ENCODE measurements around the gene SNRNP27.

The SNRNP27 gene

DNA sequence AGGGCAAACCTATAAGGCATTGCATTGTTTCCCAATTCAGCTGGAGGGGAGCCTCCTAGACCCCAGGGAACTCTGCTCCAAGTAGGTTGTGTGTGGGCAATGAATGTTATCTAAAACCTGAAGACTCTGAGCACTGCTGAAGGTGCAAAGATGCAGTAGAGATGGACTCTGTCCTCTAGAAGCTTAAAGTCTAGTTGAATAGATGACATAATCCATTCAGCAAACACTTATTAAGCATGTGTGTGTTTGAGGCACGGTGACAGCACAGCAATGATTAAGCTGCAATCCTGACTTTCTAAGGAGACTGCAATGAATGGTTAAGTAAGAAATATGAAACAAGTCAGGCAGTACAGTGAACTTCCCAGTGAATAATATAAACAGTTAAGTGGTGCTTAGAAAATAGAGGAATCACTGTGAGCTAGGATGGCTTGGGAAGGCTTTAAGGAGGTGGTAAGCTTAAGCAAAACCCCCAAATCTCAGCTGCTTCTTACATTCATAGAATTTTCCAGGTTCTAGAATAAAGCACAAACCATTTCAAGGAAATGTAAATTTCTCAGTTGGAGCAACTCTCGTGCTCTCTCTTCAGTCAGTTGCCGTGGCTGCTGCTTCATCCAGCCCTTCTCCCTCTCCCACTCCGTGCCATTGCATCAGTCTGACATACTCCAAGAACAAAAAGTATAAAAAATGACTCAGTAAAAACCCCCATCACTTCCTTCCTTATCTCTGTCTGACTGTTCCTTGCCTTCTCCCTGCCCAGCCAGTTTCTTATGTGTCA, 40.3 kb downstream of the SNRNP27 start:
- no peak overlapping the region for H3K4me3 Mint-ChIP-seq
- no peaks in the 10 kb centered on the region for H3K27me3 Mint-ChIP-seq
- peak overlapping the region; percentile 34 for H3K27ac Mint-ChIP-seq
- peaks cover 32% of the 10 kb centered on the region for H3K36me3 Mint-ChIP-seq (ENCODE audit: low read depth)
- no peaks in the 10 kb centered on the region for H3K9me3 Mint-ChIP-seq
- peaks cover 28% of the 10 kb centered on the region for H3K4me1 Mint-ChIP-seq (ENCODE audit: low read depth)

DNA sequence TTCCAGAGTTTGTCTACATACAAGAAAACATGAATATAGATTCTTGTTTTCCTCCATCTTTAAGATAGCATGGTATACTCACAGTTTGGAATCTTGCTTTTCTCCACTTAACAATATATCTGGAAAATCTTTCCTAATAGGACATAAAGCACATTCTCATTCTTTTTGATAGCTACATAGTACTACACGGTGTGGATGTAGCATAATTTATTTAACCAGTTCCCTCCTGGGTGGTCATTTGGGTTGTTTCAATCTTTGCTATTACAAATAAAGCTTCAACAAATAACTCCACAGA, 40.8 kb downstream of the SNRNP27 start:
- H3K4me1 Mint-ChIP-seq (ENCODE audit: low read depth), result peaks cover 28% of the 10 kb centered on the region
- no peaks in the 10 kb centered on the region for H3K9me3 Mint-ChIP-seq
- no peaks in the 10 kb centered on the region for H3K27me3 Mint-ChIP-seq
- no peak overlapping the region for H3K4me3 Mint-ChIP-seq
- peaks cover 33% of the 10 kb centered on the region for H3K36me3 Mint-ChIP-seq (ENCODE audit: low read depth)
- peak overlapping the region; percentile 34 for H3K27ac Mint-ChIP-seq

DNA sequence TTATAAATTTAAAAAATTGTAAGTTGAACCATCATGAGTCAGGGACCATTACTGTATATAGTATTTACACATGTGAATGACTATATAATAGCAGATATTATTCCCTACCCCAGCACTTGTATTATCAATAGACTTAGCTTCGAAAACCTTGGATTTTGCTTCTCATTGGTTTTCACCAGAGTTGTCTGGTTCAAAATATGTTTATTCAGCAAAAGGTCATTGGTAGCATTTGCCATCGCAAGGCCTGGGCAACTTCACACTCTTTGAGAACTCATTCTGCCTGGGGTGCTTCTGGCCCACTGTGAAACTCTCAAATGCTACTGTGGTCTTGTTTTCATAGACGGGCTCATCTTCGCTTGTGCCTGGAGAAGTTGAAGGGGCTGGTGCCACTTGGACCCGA, 41.3 kb downstream of the SNRNP27 start:
- Mint-ChIP-seq H3K27me3 (no peaks in the 10 kb centered on the region), H3K9me3 (no peaks in the 10 kb centered on the region), H3K4me1 (ENCODE audit: low read depth) (peaks cover 28% of the 10 kb centered on the region), H3K36me3 (ENCODE audit: low read depth) (peaks cover 32% of the 10 kb centered on the region), H3K4me3 (no peak overlapping the region), H3K27ac (no peak overlapping the region)

DNA sequence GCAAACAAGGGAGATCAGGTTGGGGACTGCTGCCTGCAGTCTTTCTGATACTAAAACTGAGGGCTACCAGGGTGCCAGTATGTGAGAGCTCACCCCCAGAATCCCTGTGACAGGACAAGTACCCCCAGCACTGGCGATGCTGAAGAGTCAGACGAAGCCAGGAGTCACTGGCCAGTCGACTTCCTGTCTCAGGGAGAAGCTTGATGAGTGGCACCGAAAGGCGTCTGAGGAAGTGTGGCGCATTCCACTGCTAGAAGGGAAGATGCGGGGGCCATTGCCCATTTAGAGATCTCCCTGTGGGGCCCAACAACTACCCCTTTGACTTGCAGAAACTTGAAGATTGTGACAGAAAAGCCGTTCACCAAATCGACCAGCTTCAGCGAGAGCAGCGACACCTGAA, 43.1 kb downstream of the SNRNP27 start:
- peaks cover 40% of the 10 kb centered on the region for H3K36me3 Mint-ChIP-seq (ENCODE audit: low read depth)
- H3K4me1 Mint-ChIP-seq (ENCODE audit: low read depth), result peaks cover 24% of the 10 kb centered on the region
- H3K9me3 Mint-ChIP-seq, result no peaks in the 10 kb centered on the region
- no peak overlapping the region for H3K4me3 Mint-ChIP-seq
- no peak overlapping the region for H3K27ac Mint-ChIP-seq
- H3K27me3 Mint-ChIP-seq, result no peaks in the 10 kb centered on the region

DNA sequence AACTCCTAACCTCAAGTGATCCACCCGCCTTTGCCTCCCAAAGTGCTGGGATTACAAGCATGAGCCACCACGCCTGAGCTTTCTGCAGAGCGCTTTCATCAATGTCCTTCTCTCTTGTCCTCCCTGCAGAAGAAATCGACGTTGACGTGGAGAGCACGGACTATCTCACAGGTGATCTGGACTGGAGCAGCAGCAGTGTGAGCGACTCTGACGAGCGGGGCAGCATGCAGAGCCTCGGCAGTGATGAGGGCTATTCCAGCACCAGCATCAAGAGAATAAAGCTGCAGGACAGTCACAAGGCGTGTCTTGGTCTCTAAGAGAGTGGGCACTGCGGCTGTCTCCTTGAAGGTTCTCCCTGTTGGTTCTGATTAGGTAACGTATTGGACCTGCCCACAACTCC, 44.2 kb downstream of the SNRNP27 start:
- Mint-ChIP-seq H3K27ac (no peak overlapping the region), H3K4me3 (no peak overlapping the region), H3K27me3 (no peaks in the 10 kb centered on the region), H3K4me1 (ENCODE audit: low read depth) (peaks cover 16% of the 10 kb centered on the region), H3K9me3 (no peaks in the 10 kb centered on the region), H3K36me3 (ENCODE audit: low read depth) (peaks cover 42% of the 10 kb centered on the region)

DNA sequence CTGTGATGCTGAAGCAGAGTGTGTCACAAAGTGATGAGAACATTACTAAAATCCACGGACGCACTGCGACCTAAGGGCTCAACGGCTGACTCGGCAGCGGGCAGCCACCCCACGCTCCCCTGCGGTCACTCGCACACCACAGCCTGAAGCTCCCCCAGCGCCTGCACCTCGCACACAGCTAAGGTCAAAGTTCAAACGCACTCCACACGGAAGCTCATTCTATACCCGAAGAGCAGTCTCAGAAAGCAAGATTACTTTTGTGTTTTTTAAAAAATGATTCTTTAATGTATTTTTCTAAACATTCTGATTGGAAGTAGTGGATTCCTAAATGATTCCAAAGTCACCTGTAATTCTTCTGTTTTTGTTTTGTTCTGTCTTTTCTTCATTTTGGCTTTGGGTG, 46.0 kb downstream of the SNRNP27 start:
- Mint-ChIP-seq H3K36me3 (ENCODE audit: low read depth) (peaks cover 46% of the 10 kb centered on the region), H3K4me3 (no peak overlapping the region), H3K27me3 (no peaks in the 10 kb centered on the region), H3K9me3 (no peaks in the 10 kb centered on the region), H3K27ac (no peak overlapping the region), H3K4me1 (ENCODE audit: low read depth) (peaks cover 12% of the 10 kb centered on the region)

DNA sequence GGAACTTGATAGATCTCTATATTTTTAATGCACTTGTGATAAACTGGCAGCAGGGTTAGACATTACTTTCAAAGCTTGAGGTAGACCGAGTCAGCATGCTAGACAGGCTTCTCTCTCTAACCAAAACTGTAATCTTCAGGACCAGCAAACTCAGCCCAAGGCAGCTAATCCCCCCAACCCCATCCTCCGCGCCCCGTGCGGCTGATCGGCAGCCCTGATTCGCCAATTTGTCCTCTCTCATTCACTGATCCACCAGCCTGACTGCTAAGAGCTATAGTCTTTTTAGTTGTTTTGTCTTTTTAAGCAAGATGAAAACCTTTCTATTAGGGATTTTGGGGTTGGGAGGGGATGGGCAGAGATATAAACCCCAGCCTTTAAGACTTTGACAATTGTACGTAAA, 46.9 kb downstream of the SNRNP27 start:
- H3K9me3 Mint-ChIP-seq, result no peaks in the 10 kb centered on the region
- H3K27ac Mint-ChIP-seq, result no peak overlapping the region
- peaks cover 21% of the 10 kb centered on the region for H3K4me1 Mint-ChIP-seq (ENCODE audit: low read depth)
- H3K4me3 Mint-ChIP-seq, result no peak overlapping the region
- H3K27me3 Mint-ChIP-seq, result no peaks in the 10 kb centered on the region
- peaks cover 42% of the 10 kb centered on the region for H3K36me3 Mint-ChIP-seq (ENCODE audit: low read depth)

DNA sequence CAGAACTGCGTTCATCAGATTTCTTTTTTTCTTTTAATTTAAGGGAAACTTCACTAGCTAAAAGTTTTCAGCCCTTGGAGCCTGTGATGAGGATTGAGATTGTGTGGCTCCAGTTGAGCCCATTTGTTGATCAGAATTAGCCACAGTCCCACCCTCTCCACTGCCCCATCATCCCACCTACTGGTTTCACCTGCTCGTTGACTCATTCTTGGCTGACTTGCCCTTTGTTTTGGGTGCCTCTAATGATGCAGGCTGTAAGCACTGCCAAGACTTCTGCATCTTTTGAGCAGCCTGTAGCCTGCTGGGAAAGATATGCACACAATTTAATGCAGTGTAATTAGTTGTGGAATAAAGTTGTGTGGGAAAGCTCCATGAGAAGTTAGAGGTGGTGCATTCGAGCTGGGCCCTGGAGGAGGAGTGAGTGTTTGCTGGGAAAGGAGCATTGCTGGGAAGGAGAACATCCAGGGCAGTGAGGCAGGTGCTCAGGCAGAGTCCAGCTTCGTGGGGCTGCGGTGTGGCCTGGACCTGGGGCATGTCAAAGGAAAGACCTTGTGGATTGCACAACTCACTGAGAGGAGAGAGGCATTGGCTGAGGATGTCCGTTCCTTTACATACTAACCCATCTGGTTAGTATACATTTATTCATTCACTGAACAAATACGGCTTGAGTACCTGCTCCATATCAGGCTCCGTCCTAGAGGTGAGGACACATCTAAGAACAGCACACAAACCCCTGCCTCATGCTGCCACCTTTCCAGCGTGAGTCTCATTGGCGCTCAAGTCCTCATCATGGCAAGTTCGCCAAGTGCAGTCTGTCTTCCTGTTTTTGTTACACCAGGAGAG, 49.5 kb downstream of the SNRNP27 start:
- Mint-ChIP-seq H3K36me3 (ENCODE audit: low read depth) (peaks cover 31% of the 10 kb centered on the region), H3K4me1 (ENCODE audit: low read depth) (peaks cover 42% of the 10 kb centered on the region), H3K9me3 (no peaks in the 10 kb centered on the region), H3K27ac (no peak overlapping the region), H3K4me3 (no peak overlapping the region), H3K27me3 (no peaks in the 10 kb centered on the region)

DNA sequence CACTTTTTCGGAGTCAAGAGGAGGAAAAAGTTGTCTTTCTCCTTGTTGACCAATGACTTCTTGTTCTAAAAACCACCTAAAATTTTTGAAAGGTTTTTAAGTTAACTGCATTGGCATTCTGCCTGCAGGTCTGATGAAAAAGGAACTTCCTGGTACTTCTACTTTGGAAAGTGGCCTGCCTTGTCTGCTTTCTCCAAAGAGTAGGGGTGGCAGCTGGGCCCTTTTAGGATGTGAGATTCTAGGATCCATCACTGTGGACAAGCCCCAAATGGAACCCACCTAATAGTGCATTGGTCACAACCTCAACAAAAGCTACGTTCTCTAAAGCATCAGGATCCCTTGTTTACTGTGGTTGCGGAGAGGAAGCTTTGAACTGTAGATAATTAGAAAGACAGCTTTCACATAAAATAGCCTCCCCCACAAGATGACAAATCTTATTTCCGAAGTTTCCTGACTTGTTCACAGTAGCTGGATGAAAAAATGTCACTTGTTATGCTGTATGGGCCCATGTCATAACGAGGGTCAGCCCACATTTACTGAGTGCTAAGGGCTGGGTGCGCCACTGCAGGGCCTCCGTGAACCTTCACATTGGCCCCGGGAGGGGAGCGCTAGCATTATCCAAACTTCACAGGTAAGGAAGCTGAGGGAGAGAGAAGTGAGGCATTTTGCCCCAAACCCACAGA, 50.2 kb downstream of the SNRNP27 start:
- Mint-ChIP-seq H3K27ac (peak overlapping the region; percentile 9), H3K9me3 (no peaks in the 10 kb centered on the region), H3K4me3 (no peak overlapping the region), H3K36me3 (ENCODE audit: low read depth) (peaks cover 24% of the 10 kb centered on the region), H3K4me1 (ENCODE audit: low read depth) (peaks cover 42% of the 10 kb centered on the region), H3K27me3 (no peaks in the 10 kb centered on the region)

DNA sequence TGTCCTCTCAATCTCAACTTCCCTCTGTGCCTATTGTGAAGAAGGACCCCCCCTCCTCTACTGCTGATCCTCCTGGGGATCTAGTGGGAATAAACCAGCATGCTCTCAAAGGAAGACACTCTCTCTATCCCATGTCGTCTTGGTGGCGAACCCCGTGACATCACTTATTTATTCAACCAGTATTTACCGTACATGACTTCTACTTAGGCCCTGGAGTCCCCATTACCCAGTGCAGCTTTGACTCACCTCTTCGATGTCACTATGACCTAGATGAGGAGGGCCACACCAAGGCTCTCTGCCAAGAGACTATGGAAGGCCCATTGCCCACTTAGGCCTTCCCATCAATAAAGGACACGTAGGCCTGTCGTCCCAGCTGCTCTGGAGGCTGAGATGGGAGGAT, 51.0 kb downstream of the SNRNP27 start:
- Mint-ChIP-seq H3K4me1 (ENCODE audit: low read depth) (peaks cover 42% of the 10 kb centered on the region), H3K36me3 (ENCODE audit: low read depth) (peaks cover 17% of the 10 kb centered on the region), H3K4me3 (no peak overlapping the region), H3K27me3 (no peaks in the 10 kb centered on the region), H3K27ac (peak overlapping the region; percentile 9), H3K9me3 (no peaks in the 10 kb centered on the region)

DNA sequence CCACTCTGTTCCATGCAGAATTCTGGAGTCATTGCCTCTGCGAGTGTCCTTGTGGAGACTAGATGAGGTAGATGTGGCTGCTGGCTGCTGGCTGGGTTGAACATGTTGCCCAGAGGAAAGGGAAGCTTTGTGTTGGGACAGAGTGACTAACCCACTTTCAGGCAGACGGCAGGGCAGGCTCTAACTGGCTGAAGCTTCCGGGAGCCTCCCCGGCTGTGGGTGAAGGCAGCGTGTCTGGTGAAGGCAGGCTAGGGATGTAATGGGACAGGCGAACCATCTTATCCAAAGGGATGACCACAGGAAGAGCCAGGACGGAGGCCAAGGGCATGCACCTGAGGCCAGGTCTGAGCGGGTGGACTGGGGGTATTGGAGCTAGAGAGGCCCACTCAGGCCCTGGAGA, 51.7 kb downstream of the SNRNP27 start:
- Mint-ChIP-seq H3K27ac (peak overlapping the region; percentile 46), H3K4me3 (no peak overlapping the region), H3K9me3 (no peaks in the 10 kb centered on the region)

DNA sequence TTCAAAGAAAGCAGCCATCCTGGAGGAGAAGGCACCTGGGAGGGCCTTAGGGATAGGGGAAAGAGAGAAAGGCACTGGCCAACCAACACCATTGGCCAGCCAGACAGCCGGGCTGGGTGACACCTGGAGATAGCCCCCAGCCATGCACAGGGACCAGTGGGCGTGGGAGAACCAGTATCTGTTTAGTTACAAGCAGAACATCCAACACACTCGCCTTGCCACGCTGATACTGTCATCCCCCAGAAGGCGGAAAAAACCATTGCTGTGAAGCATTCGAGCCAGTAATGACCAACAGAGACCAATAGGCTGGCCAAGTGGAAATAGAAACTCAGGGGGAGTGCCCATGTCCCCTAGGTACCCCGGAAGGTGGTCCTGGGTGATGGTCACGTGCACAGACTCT, 52.2 kb downstream of the SNRNP27 start:
- no peak overlapping the region for H3K4me3 Mint-ChIP-seq
- H3K27me3 Mint-ChIP-seq, result no peaks in the 10 kb centered on the region
- H3K27ac Mint-ChIP-seq, result peak overlapping the region; percentile 46
- H3K36me3 Mint-ChIP-seq (ENCODE audit: low read depth), result peaks cover 9% of the 10 kb centered on the region
- peaks cover 42% of the 10 kb centered on the region for H3K4me1 Mint-ChIP-seq (ENCODE audit: low read depth)
- H3K9me3 Mint-ChIP-seq, result no peaks in the 10 kb centered on the region

More for the DNA sequence above, 51.7 kb downstream of the SNRNP27 start:
- H3K4me1 Mint-ChIP-seq (ENCODE audit: low read depth), result peaks cover 42% of the 10 kb centered on the region
- H3K27me3 Mint-ChIP-seq, result no peaks in the 10 kb centered on the region
- peaks cover 12% of the 10 kb centered on the region for H3K36me3 Mint-ChIP-seq (ENCODE audit: low read depth)

DNA sequence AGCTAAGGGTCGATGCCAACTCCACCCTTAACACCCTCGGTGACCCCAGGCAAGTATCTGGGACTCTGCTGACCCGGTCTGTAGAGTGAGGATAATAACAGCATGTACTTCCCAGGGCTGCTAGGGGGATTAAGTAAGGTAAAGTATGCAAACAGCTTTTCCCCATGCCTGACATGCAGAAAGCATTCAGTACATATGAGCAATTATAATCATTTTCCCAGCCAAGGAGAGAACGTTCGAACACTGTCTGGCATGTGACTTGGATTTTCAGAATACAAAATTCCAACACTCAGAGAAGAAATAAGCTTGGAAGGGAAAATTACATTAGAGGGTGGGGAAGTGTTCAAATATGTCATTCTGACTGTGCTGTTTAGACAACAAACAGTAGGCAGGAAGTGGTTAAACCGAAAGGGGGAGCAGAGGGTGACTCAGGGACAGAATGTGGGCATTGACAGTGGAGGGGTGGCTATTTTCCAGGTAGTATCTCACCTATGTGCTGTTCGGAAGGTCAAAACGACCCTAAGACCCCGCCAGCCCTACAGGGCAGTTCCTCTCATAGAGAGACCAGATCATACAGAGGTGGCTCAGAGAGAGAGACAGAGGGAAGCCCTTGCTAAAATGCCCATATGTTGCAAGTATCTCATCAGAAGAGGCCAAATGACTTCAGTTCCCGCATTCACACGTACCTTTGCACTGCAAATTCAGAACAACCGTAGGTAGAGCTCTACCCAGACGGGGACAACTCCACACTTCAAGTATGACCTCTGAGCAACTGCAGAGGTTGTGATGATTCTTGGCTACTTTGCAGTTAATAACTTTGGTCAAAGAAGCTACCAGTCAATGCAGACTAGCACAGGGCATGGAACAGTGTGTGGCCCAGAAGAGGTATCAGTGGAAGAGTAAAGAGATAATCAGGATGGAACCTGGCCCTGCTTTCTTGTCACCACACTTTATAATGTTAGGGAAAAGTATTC, 52.9 kb downstream of the SNRNP27 start:
- Mint-ChIP-seq H3K4me1 (ENCODE audit: low read depth) (peaks cover 42% of the 10 kb centered on the region), H3K4me3 (peak overlapping the region; percentile 44), H3K27me3 (no peaks in the 10 kb centered on the region)

DNA sequence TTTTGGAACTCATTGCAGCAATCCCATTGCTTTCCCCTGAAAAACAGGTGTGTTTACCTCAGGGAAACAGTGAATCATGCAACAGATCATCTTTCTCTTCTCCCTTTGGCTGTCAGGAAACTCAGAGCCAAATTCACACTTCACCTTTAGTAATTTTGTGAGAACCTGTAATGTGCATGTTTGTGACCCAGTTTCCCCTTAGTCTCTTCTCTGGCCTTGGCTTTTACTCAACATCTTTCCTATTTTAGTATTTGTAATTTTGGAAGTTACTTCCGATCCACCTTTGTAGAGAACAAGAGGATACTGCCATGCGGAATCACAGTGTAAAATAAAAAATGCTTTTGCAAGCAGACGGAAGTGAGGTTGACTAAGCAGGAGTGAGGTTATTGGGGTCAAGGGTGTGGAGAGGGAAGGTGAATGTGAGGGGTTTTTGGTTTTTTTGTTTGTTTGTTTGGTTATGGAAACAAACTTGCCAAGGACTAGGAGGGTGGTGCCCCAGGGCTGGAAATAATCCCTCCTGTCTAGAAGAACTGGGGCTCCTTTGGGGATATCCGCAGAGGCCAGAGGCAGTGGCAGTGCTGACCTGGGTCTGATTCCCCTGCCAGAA, 53.7 kb downstream of the SNRNP27 start:
- no peaks in the 10 kb centered on the region for H3K9me3 Mint-ChIP-seq
- H3K4me1 Mint-ChIP-seq (ENCODE audit: low read depth), result peaks cover 42% of the 10 kb centered on the region
- peaks cover 5% of the 10 kb centered on the region for H3K36me3 Mint-ChIP-seq (ENCODE audit: low read depth)
- no peaks in the 10 kb centered on the region for H3K27me3 Mint-ChIP-seq
- no peak overlapping the region for H3K27ac Mint-ChIP-seq
- H3K4me3 Mint-ChIP-seq, result no peak overlapping the region

More for the DNA sequence above, 52.9 kb downstream of the SNRNP27 start:
- peak overlapping the region; percentile 46 for H3K27ac Mint-ChIP-seq
- no peaks in the 10 kb centered on the region for H3K9me3 Mint-ChIP-seq
- peaks cover 9% of the 10 kb centered on the region for H3K36me3 Mint-ChIP-seq (ENCODE audit: low read depth)
